Pancreas (tissue), 10 donors: ENCODE results near the gene PAM. TPM values are rescaled to one million over a fixed set of nuclear protein-coding genes. Genes with fewer than 3 reads are reported as not detected.

Experiments
- ATAC-seq, 4 donors: fragments of 200-7000 bp; cut with Tn5 transposase; one replicate each; pipeline versions ENCODE4 v1.8.0 to v1.9.1; 2020; ENCODE audit warnings: mild to moderate bottlenecking in 4 of 4, moderate library complexity in 4 of 4
- DNase-seq, 6 donors: peaks; one replicate each; pipeline ENCODE4 v3.0.0-alpha.2; 2020
- FAIRE-seq: peaks from 2 replicates; lab custom pipeline; 2012; peaks lifted over from hg19 to GRCh38; lab: Jason Lieb, UNC
- H3K27ac ChIP-seq, 4 donors: fragments of 200-600 bp; sonication (generic); 1 replicate in 3 of 4; 2 replicates in 1 of 4; pipeline versions ENCODE4 v1.5.0 to v1.8.0; 2020
- H3K27me3 ChIP-seq, 4 donors: fragments of 200-600 bp; one replicate each; pipeline ENCODE4 v1.8.0; 2021
- H3K36me3 ChIP-seq, 3 donors: fragments of 200-600 bp; sonication (generic) in 1 of 3; one replicate each; pipeline versions ENCODE4 v1.5.0 to v1.8.0; 2020 to 2021
- H3K4me1 ChIP-seq, 3 donors: fragments of 200-600 bp; one replicate each; pipeline ENCODE4 v1.8.0; 2021
- H3K4me3 ChIP-seq, 4 donors: fragments of 200-600 bp; sonication (generic) in 2 of 4; one replicate each; pipeline versions ENCODE4 v1.5.0 to v1.8.0; 2020 to 2021
- H3K9me3 ChIP-seq, 4 donors: fragments of 200-600 bp; one replicate each; pipeline ENCODE4 v1.8.0; 2021
- WGBS, 2 donors: extraction: QIAGEN DNeasy Blood & Tissue Kit; methylation state at CpG; one replicate each; pipeline ENCODE4 v1.1.7; 2013; 5-methylcytosine and 5-hydroxymethylcytosine counted together
- intact Hi-C, 3 donors: fragments of 100-400 bp; cut with DNase I; formaldehyde crosslinking; loops; one replicate each; pipeline versions ENCODE4 v1.11.1 to v1.14.2; 2022
- polyA plus RNA-seq, 2 donors: library from polyadenylated mRNA; stranded (reverse); fragments of 200-250 nt; gene quantifications; one replicate each; pipeline ENCODE4 v1.2.3, GENCODE V29; 2013
- total RNA-seq, 6 donors: library from RNA; stranded (reverse); fragmentation: NEBNext Ultra II Directional in 4 of 6; extraction: Animal tissue kit (Norgen Biotek cat#: 25700) in 4 of 6; gene quantifications; one replicate each; pipeline versions ENCODE4 v1.2.1 to v1.2.4, GENCODE V29; 2021 to 2023
- TF ChIP-seq, protein P1 (sequence below), 4 donors: fragments of 200-600 bp; sonication (generic) in 3 of 4; IDR thresholded peaks; one replicate each; pipeline versions ENCODE4 v1.5.0 to v1.8.0; 2021; ENCODE audit warnings: antibody characterized with exemption in 4 of 4
- donor health status: healthy with polysubstance abuse.
- donor health status: DM: no; HTN: no; CAD: no; lungs with moderate emphysema.
- donor health status: DM: no; HTN: no; CAD: no.
- donor health status: control.
- donor health status: control.
- donor health status: Bipolar disorder and iron deficiency.
- donor health status: DM: yes; HTN: yes; CAD: no.
- donor health status: DM: no; HTN: no; CAD: no.
- donor health status: DM: no; HTN: no; CAD: no.
- donor health status: DM: yes; HTN: yes; CAD: no.

Gene PAM
- total and polyA plus RNA-seq, 8 donors: 47.0 to 242 (median 85.8) TPM

DNA sequence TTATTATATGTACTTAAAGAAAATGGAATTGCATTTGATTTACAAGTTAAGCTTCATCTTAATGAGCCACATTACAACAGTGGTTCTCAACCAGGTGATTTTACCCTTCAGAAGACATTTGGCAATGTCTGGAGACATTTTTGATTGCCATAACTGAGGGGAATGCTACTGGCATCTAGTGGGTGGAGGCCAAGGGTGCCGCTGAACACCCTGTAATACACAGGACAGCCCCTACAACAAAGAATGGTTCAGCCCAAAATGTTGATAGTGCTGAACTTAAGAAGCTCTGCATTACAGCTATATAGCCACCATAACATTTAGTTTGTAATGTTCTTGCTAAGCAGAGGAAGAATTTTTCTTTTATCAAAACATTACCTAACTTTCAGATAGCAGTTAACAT is 103.1 kb downstream of the PAM start:
- intact Hi-C loops: no loop called here
- FAIRE-seq (no peak), ATAC-seq (no peak), DNase-seq (no peak)
- H3K9me3 ChIP-seq: no peaks in the 10 kb centered on the region
- H3K27me3 ChIP-seq: no peaks in the 10 kb centered on the region
- no peak overlapping the region for H3K27ac ChIP-seq
- no peaks in the 10 kb centered on the region for H3K36me3 ChIP-seq
- H3K4me1 ChIP-seq: no peaks in the 10 kb centered on the region
- H3K4me3 ChIP-seq: no peak overlapping the region
- WGBS, 2 donors: 95 to 97% methylated on average over 1 of the region's 1 CpG
- TF ChIP-seq, protein P1, sequence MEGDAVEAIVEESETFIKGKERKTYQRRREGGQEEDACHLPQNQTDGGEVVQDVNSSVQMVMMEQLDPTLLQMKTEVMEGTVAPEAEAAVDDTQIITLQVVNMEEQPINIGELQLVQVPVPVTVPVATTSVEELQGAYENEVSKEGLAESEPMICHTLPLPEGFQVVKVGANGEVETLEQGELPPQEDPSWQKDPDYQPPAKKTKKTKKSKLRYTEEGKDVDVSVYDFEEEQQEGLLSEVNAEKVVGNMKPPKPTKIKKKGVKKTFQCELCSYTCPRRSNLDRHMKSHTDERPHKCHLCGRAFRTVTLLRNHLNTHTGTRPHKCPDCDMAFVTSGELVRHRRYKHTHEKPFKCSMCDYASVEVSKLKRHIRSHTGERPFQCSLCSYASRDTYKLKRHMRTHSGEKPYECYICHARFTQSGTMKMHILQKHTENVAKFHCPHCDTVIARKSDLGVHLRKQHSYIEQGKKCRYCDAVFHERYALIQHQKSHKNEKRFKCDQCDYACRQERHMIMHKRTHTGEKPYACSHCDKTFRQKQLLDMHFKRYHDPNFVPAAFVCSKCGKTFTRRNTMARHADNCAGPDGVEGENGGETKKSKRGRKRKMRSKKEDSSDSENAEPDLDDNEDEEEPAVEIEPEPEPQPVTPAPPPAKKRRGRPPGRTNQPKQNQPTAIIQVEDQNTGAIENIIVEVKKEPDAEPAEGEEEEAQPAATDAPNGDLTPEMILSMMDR (IDR thresholded peaks at IDR 0.05): no peak

DNA sequence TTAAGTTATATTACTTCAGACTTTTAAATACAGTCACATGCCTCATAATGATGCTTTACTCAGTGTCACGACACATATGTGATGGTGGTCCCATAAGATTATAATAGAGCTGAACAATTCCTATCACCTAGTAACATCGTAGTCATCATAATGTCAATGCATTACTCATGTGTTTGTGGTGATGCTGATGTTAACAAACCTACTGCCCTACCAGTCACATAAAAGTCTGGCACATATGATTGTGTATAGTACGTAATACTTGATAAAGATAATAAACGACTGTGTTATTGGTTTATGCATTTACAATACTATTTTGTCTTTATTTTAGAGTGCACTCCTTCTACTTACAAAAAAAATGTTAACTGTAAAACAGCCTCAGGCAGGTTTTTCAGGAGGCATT is 103.7 kb downstream of the PAM start:
- no peak for FAIRE-seq
- Histone ChIP-seq H3K27ac (no peak overlapping the region), H3K9me3 (no peaks in the 10 kb centered on the region), H3K4me3 (no peak overlapping the region), H3K36me3 (no peaks in the 10 kb centered on the region), H3K27me3 (no peaks in the 10 kb centered on the region), H3K4me1 (no peaks in the 10 kb centered on the region)
- WGBS, 2 donors: 77 to 79% methylated on average over 4 of the region's 4 CpGs
- DNase-seq: no peak
- intact Hi-C loops: no loop called here
- ATAC-seq: no peak
- TF ChIP-seq, protein P1 (IDR thresholded peaks at IDR 0.05): no peak

DNA sequence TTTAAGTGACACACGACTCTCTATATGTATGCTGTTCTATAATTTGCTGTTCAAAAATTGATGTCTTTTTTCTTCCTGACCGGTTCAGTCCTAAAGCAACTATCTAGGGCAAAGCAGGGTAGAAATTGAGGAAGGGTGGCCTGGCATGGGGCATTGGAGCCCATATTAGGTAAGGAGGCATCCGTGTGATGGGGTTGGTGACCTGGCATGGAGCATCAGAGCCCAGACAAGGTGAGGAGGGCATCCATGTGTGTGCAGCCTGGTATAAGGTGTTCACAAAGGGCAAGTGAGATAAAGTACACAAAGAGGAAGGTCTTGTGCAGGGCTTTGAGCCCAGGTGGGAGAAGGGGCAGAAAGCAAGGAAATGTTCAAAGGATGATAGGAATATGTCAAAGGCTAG is 104.9 kb downstream of the PAM start:
- no peak for FAIRE-seq
- no peak overlapping the region for H3K4me3 ChIP-seq
- H3K27me3 ChIP-seq: no peaks in the 10 kb centered on the region
- peaks cover 0 to 9% (median 2%) of the 10 kb centered on the region in 3 donors for H3K4me1 ChIP-seq
- WGBS, 2 donors: 95 to 96% methylated on average over 3 of the region's 3 CpGs
- no peak overlapping the region for H3K27ac ChIP-seq
- DNase-seq: no peak
- intact Hi-C loops: no loop called here
- H3K9me3 ChIP-seq: no peaks in the 10 kb centered on the region
- no peak for ATAC-seq
- TF ChIP-seq, protein P1 (IDR thresholded peaks at IDR 0.05): no peak
- H3K36me3 ChIP-seq: no peaks in the 10 kb centered on the region

DNA sequence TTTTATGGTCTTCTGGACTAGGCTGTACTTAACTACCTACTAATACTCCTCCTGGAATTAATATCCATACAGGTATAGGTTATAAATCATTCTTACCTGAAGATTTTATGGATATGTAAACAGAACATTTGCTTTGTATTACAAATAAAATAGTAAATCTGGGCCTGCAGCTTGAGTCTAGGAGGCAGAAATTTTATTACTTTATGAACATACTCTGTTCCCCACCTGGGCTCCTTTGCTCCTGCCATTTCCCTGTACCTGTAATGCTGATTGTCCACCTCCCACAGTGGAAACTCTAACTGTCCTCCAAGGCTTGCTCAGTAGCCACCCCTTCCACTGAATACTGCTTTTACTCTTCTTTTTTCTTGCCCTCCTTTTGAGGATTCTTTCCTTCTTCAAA is 108.0 kb downstream of the PAM start:
- Histone ChIP-seq H3K9me3 (no peaks in the 10 kb centered on the region), H3K4me3 (no peak overlapping the region), H3K27me3 (peaks cover 0 to 4% (median 0%) of the 10 kb centered on the region in 4 donors), H3K36me3 (no peaks in the 10 kb centered on the region), H3K27ac (no peak overlapping the region), H3K4me1 (peaks cover 0 to 13% (median 4%) of the 10 kb centered on the region in 3 donors)
- FAIRE-seq (no peak), ATAC-seq (no peak), DNase-seq (no peak)
- intact Hi-C loops: no loop called here
- TF ChIP-seq, protein P1 (IDR thresholded peaks at IDR 0.05): no peak

DNA sequence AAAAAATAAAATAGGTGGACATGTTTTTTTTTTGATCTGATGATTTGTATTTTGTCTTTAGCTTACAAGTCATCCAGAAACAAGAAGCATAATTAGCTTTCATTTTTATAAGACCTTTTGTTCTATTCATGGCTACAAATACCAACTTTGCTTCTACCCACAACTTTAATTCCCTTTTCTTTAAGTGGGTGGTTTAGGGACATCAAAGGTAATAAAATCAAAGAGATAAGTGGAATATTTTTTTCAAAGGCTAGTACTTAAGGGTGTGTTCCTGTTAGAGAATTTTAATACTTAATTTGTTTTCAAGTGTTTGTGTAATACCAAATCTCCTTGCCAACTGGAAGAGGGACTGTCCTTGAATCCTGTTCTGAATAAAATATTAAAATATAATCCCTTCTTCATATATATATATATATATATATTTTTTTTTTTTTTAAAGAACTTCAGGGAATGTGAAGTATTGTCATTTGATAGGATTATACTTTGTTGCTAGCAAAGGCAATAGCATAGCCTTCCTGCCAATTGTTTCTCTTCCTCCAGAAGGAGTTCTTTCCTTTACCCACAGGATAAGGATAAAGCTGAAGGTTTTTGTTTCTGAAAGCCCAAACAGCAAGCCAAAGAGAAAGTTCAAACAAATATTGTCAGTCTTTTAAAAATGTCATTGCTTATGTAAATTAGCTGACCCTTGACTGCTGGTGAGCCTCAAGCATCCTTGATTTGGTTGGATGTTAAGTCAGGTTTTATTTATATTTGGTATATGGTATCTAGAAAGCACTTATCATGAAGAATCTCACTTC is 108.9 kb downstream of the PAM start:
- H3K9me3 ChIP-seq: no peaks in the 10 kb centered on the region
- H3K27ac ChIP-seq: no peak overlapping the region
- no peaks in the 10 kb centered on the region for H3K36me3 ChIP-seq
- TF ChIP-seq, protein P1 (IDR thresholded peaks at IDR 0.05): no peak
- no peak overlapping the region for H3K4me3 ChIP-seq
- ATAC-seq: no peak
- H3K27me3 ChIP-seq: peaks cover 0 to 4% (median 0%) of the 10 kb centered on the region in 4 donors
- H3K4me1 ChIP-seq: peaks cover 0 to 13% (median 4%) of the 10 kb centered on the region in 3 donors
- intact Hi-C loops: no loop called here
- DNase-seq: no peak
- no peak for FAIRE-seq
